DND-41 (cell line): ENCODE measurements around the gene DSCAML1.

Source experiments
- ATAC-seq: fragments of 200-7000 bp; cut with Tn5 transposase; 3 replicates; pipeline ENCODE4 v1.9.1; 2021; ENCODE audit warnings: low read depth; ENCODE audit not compliant: insufficient read depth
- DNase-seq: peaks from one replicate; pipeline ENCODE4 v3.0.0-alpha.2; 2020
- H2AFZ ChIP-seq: 2 replicates; pipeline ENCODE4 v1.6.0; 2012; ENCODE audit warnings: low read depth, low read length
- H3K27ac ChIP-seq: 2 replicates; pipeline ENCODE4 v1.5.1; 2012; ENCODE audit warnings: low read length, inconsistent platforms
- H3K27me3 ChIP-seq: fragments of 200-600 bp; sonication (generic); 2 replicates; pipeline ENCODE4 v1.6.0; 2012; ENCODE audit warnings: low read length, mild to moderate bottlenecking, inconsistent platforms; ENCODE audit not compliant: insufficient read depth, poor library complexity
- H3K36me3 ChIP-seq: 2 replicates; pipeline ENCODE4 v1.5.1; 2012; ENCODE audit warnings: low read length, inconsistent platforms; ENCODE audit not compliant: insufficient read depth
- H3K4me1 ChIP-seq: 2 replicates; pipeline ENCODE4 v1.5.1; 2012; ENCODE audit warnings: mild to moderate bottlenecking, low read length; ENCODE audit not compliant: insufficient read depth
- H3K4me2 ChIP-seq: 2 replicates; pipeline ENCODE4 v1.6.0; 2012; ENCODE audit warnings: mild to moderate bottlenecking, moderate library complexity, low read length, inconsistent platforms; ENCODE audit not compliant: insufficient read depth
- H3K4me3 ChIP-seq, 2 experiments: fragments of 200-600 bp in 1 of 2; shearing (Covaris generic) in 1 of 2; 2 replicates each; pipeline ENCODE4 v1.5.1; 2012 to 2016; ENCODE audit warnings: inconsistent platforms in 2 of 2, low read length in 2 of 2, mild to moderate bottlenecking in 2 of 2, low read depth in 1 of 2, moderate library complexity in 1 of 2
- H3K79me2 ChIP-seq: 2 replicates; pipeline ENCODE4 v1.6.0; 2012; ENCODE audit warnings: low read length, inconsistent platforms; ENCODE audit not compliant: insufficient read depth
- H3K9ac ChIP-seq: 2 replicates; pipeline ENCODE4 v1.6.0; 2012; ENCODE audit warnings: low read depth, mild to moderate bottlenecking, inconsistent platforms, low read length, moderate library complexity
- H3K9me3 ChIP-seq: 2 replicates; pipeline ENCODE4 v1.5.1; 2012; ENCODE audit warnings: low read length, moderate library complexity, mild to moderate bottlenecking, inconsistent platforms; ENCODE audit not compliant: insufficient read depth, severe bottlenecking
- H4K20me1 ChIP-seq: 2 replicates; pipeline ENCODE4 v1.6.0; 2012; ENCODE audit warnings: low read length; ENCODE audit not compliant: insufficient read depth
- CTCF ChIP-seq: IDR thresholded peaks from 2 replicates; pipeline ENCODE4 v1.5.1; 2012; ENCODE audit warnings: borderline replicate concordance, low read length, moderate library complexity, mild to moderate bottlenecking; ENCODE audit not compliant: poor library complexity, severe bottlenecking; ENCODE audit errors: extremely low read depth
- EZH2 ChIP-seq: IDR thresholded peaks from 3 replicates; pipeline ENCODE4 v1.6.1; 2012; ENCODE audit warnings: borderline replicate concordance, low read depth, mild to moderate bottlenecking, moderate library complexity, low read length, inconsistent platforms; ENCODE audit not compliant: severe bottlenecking

The DSCAML1 gene

GRCh38 chr11:117652521-117652920 is 144.5 kb downstream of the DSCAML1 start:
- Histone ChIP-seq H3K4me2 (no peak overlapping the region), H3K4me3 (no peak overlapping the region), H3K27ac (no peak overlapping the region), H3K4me1 (no peaks in the 10 kb centered on the region), H3K36me3 (no peaks in the 10 kb centered on the region), H3K79me2 (no peaks in the 10 kb centered on the region), H3K27me3 (no peaks in the 10 kb centered on the region), H2AFZ (no peak overlapping the region), H4K20me1 (peaks cover 15% of the 10 kb centered on the region; the same call in 1 of the 2 replicates), H3K9ac (no peak overlapping the region), H3K9me3 (no peaks in the 10 kb centered on the region)
- no peak for TF ChIP-seq CTCF
- no peak for TF ChIP-seq EZH2
- ATAC-seq (no peak), DNase-seq (no peak)

- no peak overlapping the region for H2AFZ ChIP-seq
- H3K4me1 ChIP-seq, result no peaks in the 10 kb centered on the region
- no peaks in the 10 kb centered on the region for H3K79me2 ChIP-seq
- no peak overlapping the region for H3K27ac ChIP-seq
- peaks cover 20% of the 10 kb centered on the region for H4K20me1 ChIP-seq
- no peaks in the 10 kb centered on the region for H3K9me3 ChIP-seq
- no peak overlapping the region for H3K4me2 ChIP-seq
- no peaks in the 10 kb centered on the region for H3K36me3 ChIP-seq
- no peaks in the 10 kb centered on the region for H3K27me3 ChIP-seq
- DNase-seq (no peak), ATAC-seq (no peak)
- no peak overlapping the region for H3K4me3 ChIP-seq
- no peak for TF ChIP-seq CTCF
- no peak for TF ChIP-seq EZH2
- H3K9ac ChIP-seq, result no peak overlapping the region
Observed at GRCh38 chr11:117649296-117650055, 147.5 kb downstream of the DSCAML1 start.

GRCh38 chr11:117647872-117648271 is 149.1 kb downstream of the DSCAML1 start:
- Histone ChIP-seq H3K4me2 (no peak overlapping the region), H3K27me3 (no peaks in the 10 kb centered on the region), H3K9ac (no peak overlapping the region), H3K36me3 (no peaks in the 10 kb centered on the region), H3K9me3 (no peaks in the 10 kb centered on the region), H3K4me1 (no peaks in the 10 kb centered on the region), H3K27ac (no peak overlapping the region), H3K79me2 (no peaks in the 10 kb centered on the region), H3K4me3 (no peak overlapping the region), H2AFZ (no peak overlapping the region), H4K20me1 (peaks cover 23% of the 10 kb centered on the region)
- ATAC-seq, result no peak
- TF ChIP-seq EZH2 (no peak), CTCF (no peak)
- DNase-seq, result no peak
